HepG2 (cell line): Measurements from ENCODE around the gene NRAS. TPM values are rescaled to one million over a fixed set of nuclear protein-coding genes. Genes with fewer than 3 reads are reported as not detected.

Source experiments
- ADNP ChIP-seq: sonication (generic); formaldehyde crosslinking; IDR thresholded peaks from 2 replicates; pipeline ENCODE4 v1.4.0; 2020; ENCODE audit warnings: missing genetic modification reagents
- ATM ChIP-seq: fragments of 450-650 bp; IDR thresholded peaks from 2 replicates; pipeline ENCODE4 v1.7.1; 2017; ENCODE audit warnings: mild to moderate bottlenecking, borderline replicate concordance
- CC2D1A ChIP-seq: sonication (generic); formaldehyde crosslinking; IDR thresholded peaks from 2 replicates; pipeline ENCODE4 v1.8.1; 2023; ENCODE audit warnings: mild to moderate bottlenecking, missing genetic modification reagents
- DRAP1 ChIP-seq: IDR thresholded peaks from 2 replicates; pipeline ENCODE4 v1.6.1; 2016; ENCODE audit warnings: missing genetic modification reagents, missing compliant biosample characterization
- E2F1 ChIP-seq: sonication (generic); formaldehyde crosslinking; IDR thresholded peaks from 2 replicates; pipeline ENCODE4 v1.5.0; 2020; ENCODE audit warnings: missing genetic modification reagents
- FOXA3 ChIP-seq: IDR thresholded peaks from 2 replicates; pipeline ENCODE4 v1.6.1; 2016; ENCODE audit warnings: missing genetic modification reagents, missing compliant biosample characterization
- GLI4 ChIP-seq: sonication (generic); formaldehyde crosslinking; IDR thresholded peaks from 2 replicates; pipeline ENCODE4 v1.5.1; 2020; ENCODE audit warnings: missing genetic modification reagents, mild to moderate bottlenecking, moderate library complexity, borderline replicate concordance
- GTF3A ChIP-seq: sonication (generic); formaldehyde crosslinking; conservative IDR thresholded peaks from 2 replicates; pipeline ENCODE4 v1.4.0; 2020; ENCODE audit warnings: mild to moderate bottlenecking, missing genetic modification reagents
- KDM3A ChIP-seq: IDR thresholded peaks from 2 replicates; pipeline ENCODE4 v1.6.1; 2018; ENCODE audit warnings: low read depth, missing compliant biosample characterization
- NFYB ChIP-seq: sonication (generic); formaldehyde crosslinking; IDR thresholded peaks from 2 replicates; pipeline ENCODE4 v1.4.0; 2020; ENCODE audit warnings: missing genetic modification reagents
- PAF1 ChIP-seq: IDR thresholded peaks from 2 replicates; pipeline ENCODE4 v1.6.1; 2016; ENCODE audit warnings: missing genetic modification reagents, missing compliant biosample characterization
- POLR2G ChIP-seq: fragments of 200-400 bp; formaldehyde crosslinking; IDR thresholded peaks from 2 replicates; pipeline ENCODE4 v1.6.1; 2018; ENCODE audit warnings: mild to moderate bottlenecking, low read depth, low read length, moderate library complexity
- ZBTB40 ChIP-seq, 2 experiments: fragments of 450-650 bp in 1 of 2; sonication (generic) in 1 of 2; formaldehyde crosslinking in 1 of 2; IDR thresholded peaks; 2 replicates each; pipeline versions ENCODE4 v1.6.1 to v1.8.0; 2016 to 2022; ENCODE audit warnings: antibody characterized with exemption in 1 of 2, mild to moderate bottlenecking in 1 of 2, missing genetic modification reagents in 1 of 2
- ZNF326 ChIP-seq: sonication (generic); formaldehyde crosslinking; IDR thresholded peaks from 2 replicates; pipeline ENCODE4 v1.4.0; 2020; ENCODE audit warnings: missing genetic modification reagents, borderline replicate concordance
- ZNF614 ChIP-seq: IDR thresholded peaks from 2 replicates; pipeline ENCODE4 v1.6.1; 2018; ENCODE audit warnings: missing biosample characterization, missing genetic modification reagents, inconsistent platforms, borderline replicate concordance
- ZNF660 ChIP-seq: sonication (generic); formaldehyde crosslinking; IDR thresholded peaks from 2 replicates; pipeline ENCODE4 v1.5.1; 2020; ENCODE audit warnings: mild to moderate bottlenecking, low read depth, missing genetic modification reagents, borderline replicate concordance
- ZNF788 ChIP-seq: sonication (generic); formaldehyde crosslinking; IDR thresholded peaks from 2 replicates; pipeline ENCODE4 v1.5.0; 2020; ENCODE audit warnings: mild to moderate bottlenecking, missing genetic modification reagents, borderline replicate concordance
- ZNF816 ChIP-seq: sonication (generic); formaldehyde crosslinking; IDR thresholded peaks from 2 replicates; pipeline ENCODE4 v1.8.0; 2022; ENCODE audit warnings: missing genetic modification reagents, mild to moderate bottlenecking, borderline replicate concordance
- polyA plus RNA-seq, 8 experiments: library from polyadenylated mRNA; depleted of rRNA in 3 of 8; stranded (reverse) in 7 of 8; unstranded in 1 of 8; fragments of >200 nt; fragmentation: Illumina TruSeq in 4 of 8; extraction: Trizol in 4 of 8; gene quantifications; 2 replicates each; pipeline versions ENCODE4 v1.2.1 to v1.2.3, GENCODE V29; 2011 to 2016; ENCODE audit warnings: low read depth in 4 of 8, missing spikeins in 1 of 8, mixed read lengths in 1 of 8; ENCODE audit not compliant: insufficient read depth in 1 of 8
- total RNA-seq, 5 experiments: library from RNA; depleted of rRNA; stranded (reverse); fragments of >200 nt; fragmentation: Illumina TruSeq; extraction: Trizol; gene quantifications; 2 replicates each; pipeline ENCODE4 v1.2.3, GENCODE V29; 2016; ENCODE audit warnings: low read depth in 1 of 5

The NRAS gene
- total and polyA plus RNA-seq, 2 of the 13 experiments (the other 11 are each of a cell fraction or from before 2014, with no cell fraction given), result 38.6 to 58.8 TPM

GRCh38 chr1:114716304-114717170 is at the start of gene NRAS (continued):
- TF ChIP-seq ZNF816, result 0 out of 2 replicates have a peak, but pooled peaks have one; percentile 9
- TF ChIP-seq KDM3A (CRISPR knock-in tag), result 0 out of 2 replicates have a peak, but pooled peaks have one; percentile 39
- TF ChIP-seq ZNF614, result 0 out of 2 replicates have a peak, but pooled peaks have one; percentile 69
- peak; percentile 94 for TF ChIP-seq PAF1 (CRISPR knock-in tag)
- no peak for TF ChIP-seq ZNF326
- peak; percentile 47; the same call in 1 of the 2 replicates for TF ChIP-seq NFYB
- TF ChIP-seq GLI4, result 0 out of 2 replicates have a peak, but pooled peaks have one; percentile 34
- TF ChIP-seq E2F1, result peak; percentile 39; the same call in 1 of the 2 replicates
- no peak for TF ChIP-seq ATM
- 0 out of 2 replicates have a peak, but pooled peaks have one; percentile 41 for TF ChIP-seq CC2D1A (CRISPR knock-in tag)
- no peak for TF ChIP-seq ZNF660
- TF ChIP-seq POLR2G, result peak; percentile 95
- no peak for TF ChIP-seq DRAP1 (CRISPR knock-in tag)
- peak; percentile 61 for TF ChIP-seq FOXA3 (CRISPR knock-in tag)
- no peak; the same call in 1 of the 2 replicates for TF ChIP-seq ZNF788 (CRISPR knock-in tag)
- no peak for TF ChIP-seq ADNP (CRISPR knock-in tag)
- peak; percentile 53 for TF ChIP-seq ZBTB40 (IDR thresholded peaks at IDR 0.05)
- peak; percentile 97 for TF ChIP-seq ZBTB40 (CRISPR knock-in tag; IDR thresholded peaks at IDR 0.05)
- no peak for TF ChIP-seq GTF3A
